ENCODE data around the gene PDE4B. TPM values are rescaled to one million over a fixed set of nuclear protein-coding genes. Genes with fewer than 3 reads are reported as not detected.
A peak's percentile ranks its signal among the peaks of the same experiment; 100 is the strongest.
"Not testable (repeated sequence)": the region's sequence is repeated elsewhere in the genome, so short reads cannot be mapped to it uniquely, and the experiment has no call there.

PDE4B gene
- total RNA-seq, 3 donors from 2014 or later = 8.0 to 207 (median 54.4) TPM

- H3K9me3 ChIP-seq = no peaks in the 10 kb centered on the region
- TF ChIP-seq POLR2AphosphoS5 (IDR thresholded peaks at IDR 0.05) (no peak), POLR2A (IDR thresholded peaks at IDR 0.05) (no peak), CTCF (IDR thresholded peaks at IDR 0.05) (no peak)
- H3K4me3 ChIP-seq = no peak overlapping the region
- no peaks in the 10 kb centered on the region for H3K36me3 ChIP-seq
- intact Hi-C loops (cut with DNase I; ENCODE audit: low total_unique reads) = no loop called here
- H3K27me3 ChIP-seq = no peaks in the 10 kb centered on the region
- DNase-seq (ENCODE audit: low spot score in 2 of 2) = no peak
- no peak overlapping the region for H3K27ac ChIP-seq
- H3K4me1 ChIP-seq = no peaks in the 10 kb centered on the region
Measured at GRCh38 chr1:66134004-66134403, 341.3 kb downstream of the PDE4B start.

DNA sequence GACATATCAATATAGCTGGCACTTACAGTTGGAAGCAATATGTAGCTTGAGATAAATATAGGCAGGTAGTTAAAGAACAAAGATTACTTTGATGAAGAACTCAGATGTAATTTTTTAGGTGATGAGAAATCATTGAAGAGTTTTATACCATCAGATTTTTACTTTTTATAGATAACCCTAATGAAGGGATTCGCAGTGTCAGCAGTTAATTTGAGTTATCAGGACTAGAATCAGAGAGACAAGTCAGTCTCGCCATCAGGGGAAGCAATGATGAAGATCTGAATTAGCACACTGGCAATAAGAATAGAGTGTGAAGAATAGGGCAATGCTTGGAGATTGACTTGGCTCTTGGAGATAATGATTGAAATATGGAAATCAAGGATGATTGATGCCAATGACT lies 342.5 kb downstream of the PDE4B start:
- intact Hi-C loops (cut with DNase I; ENCODE audit: low total_unique reads) = no loop called here
- DNase-seq (ENCODE audit: low spot score in 2 of 2) = no peak
- no peaks in the 10 kb centered on the region for H3K9me3 ChIP-seq

DNA sequence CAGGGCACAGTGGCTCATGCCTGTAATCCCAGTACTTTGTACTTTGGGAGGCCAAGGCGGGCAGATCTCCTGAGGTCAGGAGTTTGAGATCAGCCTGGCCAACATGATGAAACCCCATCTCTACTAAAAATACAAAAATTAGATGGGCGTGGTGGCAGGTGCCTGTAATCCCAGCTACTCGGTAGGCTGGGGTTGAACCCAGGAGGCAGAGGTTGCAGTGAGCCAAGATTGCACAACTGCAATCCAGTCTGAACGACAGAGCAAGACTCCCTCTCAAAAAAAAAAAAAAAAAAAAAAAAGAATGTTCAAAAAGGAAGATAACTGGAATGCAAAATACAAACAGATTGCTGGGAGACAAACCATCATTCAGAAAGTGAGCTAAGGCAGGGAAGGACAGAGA lies 343.7 kb downstream of the PDE4B start:
- H3K27me3 ChIP-seq; intact Hi-C loops (cut with DNase I; ENCODE audit: low total_unique reads); H3K36me3 ChIP-seq; H3K9me3 ChIP-seq; H3K4me3 ChIP-seq; DNase-seq (ENCODE audit: low spot score in 2 of 2); H3K4me1 ChIP-seq; H3K27ac ChIP-seq: not testable (repeated sequence)

More for the DNA sequence above, 342.5 kb downstream of the PDE4B start:
- TF ChIP-seq POLR2A (IDR thresholded peaks at IDR 0.05) (no peak), CTCF (IDR thresholded peaks at IDR 0.05) (no peak), POLR2AphosphoS5 (IDR thresholded peaks at IDR 0.05) (no peak)
- Histone ChIP-seq H3K4me3 (no peak overlapping the region), H3K27me3 (no peaks in the 10 kb centered on the region), H3K27ac (no peak overlapping the region), H3K4me1 (no peaks in the 10 kb centered on the region), H3K36me3 (no peaks in the 10 kb centered on the region)

- intact Hi-C loops (cut with DNase I; ENCODE audit: low total_unique reads) = no loop called here
- Histone ChIP-seq H3K27me3 (no peaks in the 10 kb centered on the region), H3K36me3 (no peaks in the 10 kb centered on the region), H3K27ac (no peak overlapping the region), H3K4me3 (no peak overlapping the region), H3K9me3 (no peaks in the 10 kb centered on the region), H3K4me1 (no peaks in the 10 kb centered on the region)
- no peak for DNase-seq (ENCODE audit: low spot score in 2 of 2)
- TF ChIP-seq CTCF (IDR thresholded peaks at IDR 0.05) = no peak
- TF ChIP-seq POLR2A (IDR thresholded peaks at IDR 0.05) = no peak
- no peak for TF ChIP-seq POLR2AphosphoS5 (IDR thresholded peaks at IDR 0.05)
Measured at GRCh38 chr1:66137235-66137634, 344.5 kb downstream of the PDE4B start.

GRCh38 chr1:66138613-66139012 lies 345.9 kb downstream of the PDE4B start:
- Histone ChIP-seq H3K27me3 (no peaks in the 10 kb centered on the region), H3K27ac (peak overlapping the region in 1 of 2 donors; percentile 37), H3K36me3 (no peaks in the 10 kb centered on the region), H3K4me1 (no peaks in the 10 kb centered on the region), H3K4me3 (no peak overlapping the region), H3K9me3 (no peaks in the 10 kb centered on the region)
- no peak for DNase-seq (ENCODE audit: low spot score in 2 of 2)
- no peak for TF ChIP-seq POLR2AphosphoS5 (IDR thresholded peaks at IDR 0.05)
- no peak for TF ChIP-seq POLR2A (IDR thresholded peaks at IDR 0.05)
- no peak for TF ChIP-seq CTCF (IDR thresholded peaks at IDR 0.05)
- intact Hi-C loops (cut with DNase I; ENCODE audit: low total_unique reads) = no loop called here

GRCh38 chr1:66140072-66140471 lies 347.4 kb downstream of the PDE4B start:
- intact Hi-C loops (cut with DNase I; ENCODE audit: low total_unique reads) = no loop called here
- Histone ChIP-seq H3K27ac (no peak overlapping the region), H3K4me1 (no peaks in the 10 kb centered on the region), H3K4me3 (no peak overlapping the region), H3K36me3 (no peaks in the 10 kb centered on the region), H3K27me3 (no peaks in the 10 kb centered on the region), H3K9me3 (no peaks in the 10 kb centered on the region)
- no peak for TF ChIP-seq POLR2A (IDR thresholded peaks at IDR 0.05)
- no peak for TF ChIP-seq CTCF (IDR thresholded peaks at IDR 0.05)
- no peak for TF ChIP-seq POLR2AphosphoS5 (IDR thresholded peaks at IDR 0.05)
- no peak for DNase-seq (ENCODE audit: low spot score in 2 of 2)
